DMS79 (cell line): ENCODE measurements around the gene FNBP1L.

Experiments used
- DNase-seq: peaks from one replicate; lab custom pipeline; 2025; lab: John Stamatoyannopoulos, UW

Gene FNBP1L

GRCh38 chr1:93592551-93592949, 144.6 kb downstream of the FNBP1L start:
- DNase-seq = no peak

- no peak for DNase-seq
Measured at GRCh38 chr1:93593854-93594602, 146.1 kb downstream of the FNBP1L start.

DNA sequence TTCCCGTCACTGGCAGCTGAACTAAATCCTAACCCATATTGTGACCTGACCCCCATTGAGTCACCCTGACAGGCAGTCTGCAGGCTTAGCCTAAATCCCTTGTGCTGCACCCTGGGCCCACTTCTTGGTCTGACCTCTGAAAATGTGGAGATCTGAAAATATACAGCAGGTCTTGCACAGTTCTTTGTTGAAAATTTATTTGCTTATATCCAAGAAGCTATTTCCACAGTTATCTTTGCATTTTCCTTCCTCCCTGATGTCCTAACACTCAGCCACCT, 146.6 kb downstream of the FNBP1L start:
- no peak for DNase-seq

- DNase-seq = no peak
Measured at GRCh38 chr1:93595266-93595665, 147.3 kb downstream of the FNBP1L start.

GRCh38 chr1:93595743-93596142, 147.8 kb downstream of the FNBP1L start:
- no peak for DNase-seq

DNA sequence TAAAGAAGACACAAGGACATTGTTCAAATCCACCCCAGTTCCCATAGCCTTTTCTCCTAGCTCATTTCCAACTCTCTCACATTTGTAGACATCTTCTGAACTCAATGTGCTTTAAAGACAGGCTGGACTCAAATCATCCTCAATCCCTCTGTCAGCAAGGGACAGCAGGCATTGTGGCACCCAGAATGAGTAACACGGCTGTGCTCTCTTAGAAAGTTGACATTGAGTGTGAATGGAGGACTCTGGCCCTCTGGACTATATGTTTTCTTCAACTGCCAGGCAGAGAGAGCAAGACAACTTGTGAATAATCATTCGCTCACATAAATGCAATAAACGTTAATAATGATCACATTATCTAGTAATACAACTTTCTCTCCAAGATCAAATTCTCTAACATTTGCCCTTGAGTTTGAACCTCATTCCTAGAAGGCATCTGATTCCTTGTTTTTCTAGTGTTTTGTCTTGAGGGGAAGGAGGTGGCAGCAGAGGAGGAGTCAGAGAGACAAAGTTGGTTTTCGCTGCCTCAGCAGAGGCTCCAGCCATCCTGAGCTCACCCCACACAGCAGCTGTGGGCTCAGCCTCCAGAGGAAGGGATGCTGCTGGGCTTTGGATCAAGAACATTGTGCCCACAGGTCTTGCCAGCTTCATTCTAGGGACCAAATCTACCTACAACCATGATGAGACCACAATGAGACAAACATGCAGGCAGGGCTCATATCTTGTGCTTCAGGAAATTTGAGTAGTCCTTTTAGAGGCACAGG, 148.6 kb downstream of the FNBP1L start:
- no peak for DNase-seq

GRCh38 chr1:93597709-93598108, 149.8 kb downstream of the FNBP1L start:
- DNase-seq = peak; percentile 73

DNA sequence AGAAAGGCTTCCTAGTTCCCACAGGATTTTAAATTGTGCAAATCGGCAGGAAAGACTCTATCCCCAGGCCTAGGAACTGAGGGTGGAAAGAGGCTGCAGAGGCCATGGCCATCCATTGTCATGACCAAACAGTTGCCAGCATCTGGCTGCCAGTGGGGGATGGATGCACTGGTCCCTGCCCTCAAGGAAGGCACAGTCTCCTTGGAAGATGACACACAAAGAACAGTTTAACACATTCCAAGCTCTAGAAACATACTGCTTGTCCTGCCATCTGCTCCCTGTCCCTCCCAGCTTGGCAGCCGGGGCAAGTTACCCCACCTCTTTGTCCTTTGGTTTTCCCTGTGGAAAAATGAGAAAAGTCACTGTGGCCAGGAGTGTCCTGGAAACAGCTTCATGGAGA, 150.5 kb downstream of the FNBP1L start:
- DNase-seq = no peak

DNA sequence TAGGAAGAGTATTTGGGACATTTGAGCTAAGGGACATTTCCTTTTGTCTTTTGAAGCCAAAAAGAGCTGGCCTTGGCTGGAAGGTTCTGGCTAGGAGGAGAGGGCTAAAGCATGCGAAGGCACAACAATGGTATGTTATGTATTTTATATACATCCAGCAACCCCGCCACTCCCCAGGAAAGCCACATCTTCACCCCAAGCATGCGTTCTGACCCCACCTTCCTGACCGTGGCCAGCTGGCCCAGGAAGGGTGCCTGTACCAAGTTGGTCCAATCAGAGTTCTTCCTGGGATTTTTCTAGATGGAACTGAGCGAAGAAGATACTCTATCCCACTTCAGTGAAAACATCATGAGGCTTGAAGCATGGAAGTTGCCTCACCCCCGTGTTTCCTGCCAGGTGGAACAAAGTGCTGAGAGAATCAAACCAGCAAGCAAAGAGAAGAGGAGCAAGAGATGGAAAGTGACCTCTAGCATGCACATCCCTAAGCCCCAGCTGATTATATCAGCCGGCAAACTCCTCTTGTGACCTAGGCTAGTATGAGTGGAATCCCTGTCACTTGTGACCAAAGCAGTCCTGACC, 151.0 kb downstream of the FNBP1L start:
- no peak for DNase-seq

GRCh38 chr1:93599479-93599878, 151.6 kb downstream of the FNBP1L start:
- no peak for DNase-seq

GRCh38 chr1:93600663-93601062, 152.7 kb downstream of the FNBP1L start:
- no peak for DNase-seq

DNA sequence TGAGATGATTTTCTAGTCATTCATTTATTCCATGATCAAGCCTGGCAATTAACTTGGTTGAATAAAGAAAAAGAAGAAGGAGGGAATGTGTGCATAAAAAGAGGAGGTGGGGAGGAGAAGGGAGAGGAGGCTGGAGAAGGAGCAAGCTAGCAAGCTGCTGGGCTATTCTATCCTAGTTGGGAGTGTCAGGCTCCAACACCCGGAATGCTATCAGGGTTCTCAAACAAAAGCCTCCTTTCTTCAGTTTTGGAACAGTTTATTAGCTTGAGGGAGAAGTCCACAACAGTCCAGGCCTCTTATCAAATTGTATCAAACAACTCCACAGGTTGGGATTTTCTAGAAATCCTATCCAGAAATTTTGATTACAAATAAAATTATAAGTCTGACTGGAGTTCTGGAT, 153.8 kb downstream of the FNBP1L start:
- DNase-seq = no peak

DNA sequence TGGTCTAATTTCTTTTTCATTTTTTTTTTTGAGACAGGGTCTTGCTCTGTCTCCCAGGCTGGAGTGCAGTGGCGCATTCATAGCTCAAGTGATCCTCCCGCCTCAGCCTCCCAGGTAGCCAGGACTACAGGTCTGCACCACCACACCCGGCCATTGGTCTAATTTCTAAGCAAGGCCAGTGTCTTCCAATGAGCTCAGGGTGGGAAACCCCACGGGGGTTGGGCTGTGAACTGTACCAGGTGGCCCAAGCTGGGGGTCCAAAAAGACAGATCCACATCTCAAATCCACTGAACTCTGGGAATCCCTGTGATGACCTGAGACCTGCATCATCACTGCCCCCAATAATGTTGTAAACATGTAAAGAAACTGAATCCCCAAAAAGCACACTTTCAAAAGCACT, 154.2 kb downstream of the FNBP1L start:
- no peak for DNase-seq

DNA sequence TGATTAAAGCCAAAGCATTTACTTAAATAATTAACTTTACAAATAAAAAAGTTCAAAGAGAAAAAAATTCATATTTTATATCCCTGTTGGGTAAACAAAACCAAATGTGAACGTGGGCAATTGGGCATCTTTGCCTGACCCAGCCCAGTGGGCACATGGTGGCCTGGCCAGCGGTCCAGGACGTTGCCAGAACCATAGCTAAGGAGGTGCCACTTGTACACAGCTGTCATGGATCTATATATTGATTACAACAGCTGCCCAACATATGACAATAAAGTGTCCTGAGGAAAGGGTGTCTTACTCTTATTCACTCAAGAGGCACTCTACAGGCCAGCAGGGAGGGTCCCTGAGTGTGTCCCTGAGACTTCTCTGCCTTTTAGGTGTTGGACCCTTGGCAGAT, 155.2 kb downstream of the FNBP1L start:
- no peak for DNase-seq

GRCh38 chr1:93603601-93604000, 155.7 kb downstream of the FNBP1L start:
- DNase-seq = no peak
